Effector memory CD8-positive, alpha-beta T cell (primary cell): ENCODE results near the gene NUDT22.

Experiments used
- ATAC-seq: fragments of 150-1000 bp; cut with Tn5 transposase; replicated peaks from 2 replicates; pipeline ENCODE4 v1.10.0; 2021; ENCODE audit warnings: mild to moderate bottlenecking, moderate library complexity
- DNase-seq, 3 experiments: peaks; one replicate each; pipeline ENCODE4 v3.0.0; 2021
- H3K27ac Mint-ChIP-seq, 2 donors: one replicate each; pipeline ENCODE4 v1.8.0; 2022; ENCODE audit warnings: mild to moderate bottlenecking in 2 of 2, mixed read lengths in 2 of 2, moderate library complexity in 2 of 2
- H3K27me3 Mint-ChIP-seq, 2 donors: one replicate each; pipeline ENCODE4 v1.8.0; 2022; ENCODE audit warnings: mixed read lengths in 2 of 2
- H3K36me3 Mint-ChIP-seq: one replicate; pipeline ENCODE4 v1.8.0; 2022; ENCODE audit warnings: mild to moderate bottlenecking, moderate library complexity, mixed read lengths; ENCODE audit not compliant: insufficient read depth
- H3K4me1 Mint-ChIP-seq, 2 donors: one replicate each; pipeline ENCODE4 v1.8.0; 2022; ENCODE audit warnings: low read depth in 2 of 2, mixed read lengths in 2 of 2
- H3K4me3 Mint-ChIP-seq, 2 donors: one replicate each; pipeline ENCODE4 v1.8.0; 2022; ENCODE audit warnings: mild to moderate bottlenecking in 2 of 2, mixed read lengths in 2 of 2, moderate library complexity in 2 of 2
- H3K9me3 Mint-ChIP-seq, 2 donors: one replicate each; pipeline ENCODE4 v1.8.0; 2022; ENCODE audit warnings: mixed read lengths in 2 of 2

The NUDT22 gene

GRCh38 chr11:64196626-64197025, 29.4 kb upstream of the NUDT22 start:
- Mint-ChIP-seq H3K27ac (no peak overlapping the region), H3K36me3 (peaks cover 90% of the 10 kb centered on the region), H3K4me1 (peaks cover 3 to 4% of the 10 kb centered on the region in 2 donors), H3K9me3 (no peaks in the 10 kb centered on the region), H3K27me3 (no peaks in the 10 kb centered on the region), H3K4me3 (no peak overlapping the region)
- no peak for ATAC-seq
- no peak for DNase-seq

DNA sequence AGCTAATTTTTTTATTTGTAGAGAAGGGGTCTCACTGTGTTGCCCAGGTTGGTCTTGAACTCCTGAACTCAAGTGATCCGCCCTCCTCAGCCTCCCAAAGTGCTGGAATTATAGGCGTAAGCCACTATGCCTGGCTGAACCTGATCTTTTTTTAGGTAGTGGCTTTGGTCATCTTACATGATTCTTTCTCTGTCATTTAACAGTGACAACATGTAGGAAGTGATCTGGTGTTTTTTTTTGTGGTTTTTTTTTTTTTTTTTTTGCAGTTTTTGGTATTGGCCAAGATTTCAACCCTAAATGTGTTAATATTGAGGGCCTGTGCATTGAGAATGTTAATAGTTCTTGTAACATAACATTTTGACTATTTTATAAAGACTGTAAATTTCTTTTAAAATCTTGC, 27.6 kb upstream of the NUDT22 start:
- H3K4me1 Mint-ChIP-seq: peaks cover 3 to 8% of the 10 kb centered on the region in 2 donors
- H3K27ac Mint-ChIP-seq: peak overlapping the region in 1 of 2 donors; percentile 17
- no peaks in the 10 kb centered on the region for H3K9me3 Mint-ChIP-seq
- no peak overlapping the region for H3K4me3 Mint-ChIP-seq
- ATAC-seq: no peak
- H3K36me3 Mint-ChIP-seq: peaks cover 100% of the 10 kb centered on the region
- no peak for DNase-seq
- no peaks in the 10 kb centered on the region for H3K27me3 Mint-ChIP-seq

GRCh38 chr11:64201543-64201942, 24.5 kb upstream of the NUDT22 start:
- Mint-ChIP-seq H3K36me3 (peaks cover 89% of the 10 kb centered on the region), H3K27me3 (no peaks in the 10 kb centered on the region), H3K9me3 (no peaks in the 10 kb centered on the region), H3K4me1 (peaks cover 13 to 18% of the 10 kb centered on the region in 2 donors), H3K4me3 (no peak overlapping the region), H3K27ac (no peak overlapping the region)
- ATAC-seq: no peak
- DNase-seq: no peak

DNA sequence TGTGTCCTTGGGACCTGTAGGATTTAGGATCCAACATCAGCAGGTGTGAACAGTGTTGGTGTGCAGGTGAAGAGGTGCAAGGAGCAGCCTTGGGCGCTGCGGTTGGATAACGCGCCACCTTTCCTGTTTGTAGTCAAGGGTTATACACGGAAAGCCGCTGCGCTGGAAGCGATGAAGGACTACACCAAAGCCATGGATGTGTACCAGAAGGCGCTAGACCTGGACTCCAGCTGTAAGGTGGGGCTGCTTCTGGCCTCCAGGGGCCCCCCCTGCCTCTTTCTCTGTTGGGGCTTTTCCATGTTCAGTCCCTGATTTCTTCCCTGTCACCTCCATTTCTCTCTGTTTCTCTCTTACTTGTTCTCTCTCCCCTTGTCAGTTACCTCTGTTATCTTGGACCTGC, 23.1 kb upstream of the NUDT22 start:
- H3K4me3 Mint-ChIP-seq: no peak overlapping the region
- no peak for DNase-seq
- no peaks in the 10 kb centered on the region for H3K9me3 Mint-ChIP-seq
- peak overlapping the region; percentile 67 to 77 for H3K27ac Mint-ChIP-seq
- peaks cover 88% of the 10 kb centered on the region for H3K36me3 Mint-ChIP-seq
- no peaks in the 10 kb centered on the region for H3K27me3 Mint-ChIP-seq
- peaks cover 19 to 22% of the 10 kb centered on the region in 2 donors for H3K4me1 Mint-ChIP-seq
- no peak for ATAC-seq

DNA sequence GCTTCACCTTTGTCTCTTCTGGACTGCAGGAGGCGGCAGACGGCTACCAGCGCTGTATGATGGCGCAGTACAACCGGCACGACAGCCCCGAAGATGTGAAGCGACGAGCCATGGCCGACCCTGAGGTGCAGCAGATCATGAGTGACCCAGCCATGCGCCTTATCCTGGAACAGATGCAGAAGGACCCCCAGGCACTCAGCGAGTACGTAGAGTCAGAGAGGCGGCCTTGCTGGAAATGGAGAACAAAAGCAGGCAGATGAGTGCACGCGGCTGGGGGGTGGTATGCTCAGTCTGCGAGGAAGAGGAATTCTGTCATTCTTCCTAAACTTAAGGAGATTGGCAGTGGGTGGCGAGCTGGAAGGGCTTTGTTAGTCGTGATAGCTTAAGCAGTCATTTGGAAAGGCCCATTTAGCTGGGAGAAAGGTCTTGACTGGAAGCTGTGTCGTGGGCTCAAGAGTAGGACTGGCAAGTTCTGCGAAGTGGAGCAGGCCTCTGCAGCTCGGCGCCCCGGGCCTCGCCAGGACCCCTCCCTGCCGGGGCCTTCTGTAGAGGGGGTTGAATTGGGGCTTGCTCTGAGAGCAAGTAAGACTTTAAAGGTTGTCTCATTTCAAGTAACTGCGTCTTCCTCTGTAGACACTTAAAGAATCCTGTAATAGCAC, 22.5 kb upstream of the NUDT22 start:
- Mint-ChIP-seq H3K27me3 (no peaks in the 10 kb centered on the region), H3K4me3 (no peak overlapping the region), H3K4me1 (peaks cover 24 to 28% of the 10 kb centered on the region in 2 donors), H3K36me3 (peaks cover 86% of the 10 kb centered on the region), H3K27ac (peak overlapping the region; percentile 67 to 77), H3K9me3 (no peaks in the 10 kb centered on the region)
- DNase-seq: no peak
- ATAC-seq: no peak

GRCh38 chr11:64204080-64204440, 22.0 kb upstream of the NUDT22 start:
- Mint-ChIP-seq H3K27ac (peak overlapping the region; percentile 52 to 77), H3K27me3 (no peaks in the 10 kb centered on the region), H3K9me3 (no peaks in the 10 kb centered on the region), H3K4me1 (peaks cover 29 to 33% of the 10 kb centered on the region in 2 donors), H3K4me3 (no peak overlapping the region), H3K36me3 (peaks cover 83% of the 10 kb centered on the region)
- ATAC-seq (no peak), DNase-seq (no peak)

GRCh38 chr11:64204464-64204989, 21.5 kb upstream of the NUDT22 start:
- Mint-ChIP-seq H3K36me3 (peaks cover 82% of the 10 kb centered on the region), H3K4me3 (peak overlapping the region; percentile 40 to 57), H3K27me3 (no peaks in the 10 kb centered on the region), H3K9me3 (no peaks in the 10 kb centered on the region), H3K27ac (peak overlapping the region; percentile 52 to 77), H3K4me1 (peaks cover 32 to 36% of the 10 kb centered on the region in 2 donors)
- peak; percentile 60 for ATAC-seq
- peak; percentile 83 to 85 (median 84) for DNase-seq

DNA sequence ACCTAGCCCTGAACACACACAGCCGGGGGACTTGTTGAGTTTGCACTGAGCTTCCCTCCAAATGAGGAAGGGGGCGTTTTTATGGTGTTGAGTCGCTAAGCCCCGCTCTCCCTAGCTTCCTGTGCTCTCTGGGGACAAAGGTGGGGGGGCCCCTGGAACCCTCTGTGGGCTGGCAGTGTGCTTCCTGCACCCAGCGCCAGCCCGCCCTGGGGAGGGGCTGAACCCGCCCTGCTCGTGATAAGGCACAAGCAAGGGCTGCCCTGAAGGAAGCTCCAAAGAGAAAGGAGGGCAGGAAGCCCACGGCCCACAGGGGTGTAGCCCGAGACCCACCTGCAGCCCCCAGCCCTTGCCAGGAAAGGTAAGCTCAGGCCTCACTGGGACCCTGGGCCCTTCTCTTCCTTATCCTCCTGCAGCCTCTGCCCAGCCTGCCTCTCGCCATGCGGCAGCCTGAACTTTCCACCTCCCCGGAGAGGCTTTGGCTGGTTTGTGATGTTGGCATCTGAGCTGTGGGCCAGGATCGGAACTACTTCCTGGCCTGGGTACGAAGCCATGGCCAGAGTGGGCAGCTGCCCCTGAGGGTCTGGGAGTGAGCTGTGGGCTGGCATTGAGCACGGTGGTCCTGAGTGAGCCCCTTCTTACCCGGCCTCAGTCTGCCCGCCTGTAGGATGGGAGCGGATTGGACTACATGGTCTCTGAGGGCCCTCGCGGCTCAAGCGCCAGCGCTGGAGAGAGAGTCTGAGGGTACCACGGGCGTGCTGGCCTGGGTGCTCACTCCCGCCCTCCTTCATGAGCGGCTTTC, 19.4 kb upstream of the NUDT22 start, which contains the start of gene FERMT3:
FERMT3 (plus strand) TSS at position 265 of the 799 bp plus-strand sequence. CDS start 644 bp downstream, outside the sequence.
- H3K4me1 Mint-ChIP-seq: peaks cover 39 to 41% of the 10 kb centered on the region in 2 donors
- ATAC-seq (peak; percentile 62), DNase-seq (peak; percentile 49 to 57 (median 54))
- H3K27me3 Mint-ChIP-seq: no peaks in the 10 kb centered on the region
- H3K9me3 Mint-ChIP-seq: no peaks in the 10 kb centered on the region
- peak within 1 kb of the TSS; percentile 93 to 95 for H3K27ac Mint-ChIP-seq
- H3K36me3 Mint-ChIP-seq: peaks cover 73% of the 10 kb centered on the region
- peak within 1 kb of the TSS; percentile 90 to 96 for H3K4me3 Mint-ChIP-seq

- DNase-seq (peak; percentile 57 to 69 (median 57)), ATAC-seq (peak; percentile 76)
- peaks cover 43 to 45% of the 10 kb centered on the region in 2 donors for H3K4me1 Mint-ChIP-seq
- no peaks in the 10 kb centered on the region for H3K27me3 Mint-ChIP-seq
- H3K9me3 Mint-ChIP-seq: no peaks in the 10 kb centered on the region
- peak overlapping the region; percentile 93 to 95 for H3K27ac Mint-ChIP-seq
- peaks cover 72% of the 10 kb centered on the region for H3K36me3 Mint-ChIP-seq
- peak overlapping the region; percentile 90 to 96 for H3K4me3 Mint-ChIP-seq
Observed at GRCh38 chr11:64207256-64208085, 18.6 kb upstream of the NUDT22 start.

DNA sequence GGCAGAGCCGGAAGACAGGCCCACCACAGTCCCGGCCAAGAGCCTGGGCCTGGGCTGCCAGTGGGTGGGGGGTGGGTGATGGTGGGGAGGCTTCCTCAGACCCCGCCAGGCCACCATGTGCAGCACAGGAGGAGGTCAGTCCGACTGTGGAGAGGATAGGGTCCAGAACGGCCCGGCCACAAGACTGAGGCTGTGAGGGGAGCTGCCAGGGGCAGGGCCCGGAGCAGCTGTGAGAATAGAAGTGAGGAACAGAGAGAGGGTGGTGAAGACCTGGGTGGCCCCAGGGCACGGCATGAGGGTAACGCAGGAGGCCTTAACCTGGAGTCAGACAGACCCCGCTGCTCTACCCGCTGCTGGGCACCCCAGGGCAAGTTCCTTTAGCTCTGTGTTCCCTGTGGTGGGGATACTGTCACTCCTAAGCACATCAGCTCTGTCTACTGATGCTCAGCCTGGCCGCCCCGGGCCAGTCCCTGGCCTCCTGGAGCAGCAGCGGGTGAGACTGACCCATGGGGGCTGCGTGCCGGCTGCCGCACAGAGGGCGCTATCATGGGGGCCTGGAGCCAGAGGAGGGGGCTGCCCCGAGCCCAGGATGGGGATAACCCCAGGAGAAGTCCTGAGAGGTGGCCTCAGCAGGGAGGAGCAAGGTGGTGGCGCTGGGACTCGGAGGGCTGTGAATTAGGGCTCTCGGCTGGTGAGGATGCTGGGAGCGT, 17.8 kb upstream of the NUDT22 start:
- ATAC-seq (no peak), DNase-seq (no peak)
- H3K4me1 Mint-ChIP-seq: peaks cover 47 to 48% of the 10 kb centered on the region in 2 donors
- H3K9me3 Mint-ChIP-seq: no peaks in the 10 kb centered on the region
- no peaks in the 10 kb centered on the region for H3K27me3 Mint-ChIP-seq
- peak overlapping the region; percentile 93 to 95 for H3K27ac Mint-ChIP-seq
- peaks cover 64% of the 10 kb centered on the region for H3K36me3 Mint-ChIP-seq
- peak overlapping the region; percentile 90 to 96 for H3K4me3 Mint-ChIP-seq

GRCh38 chr11:64208796-64209562, 17.1 kb upstream of the NUDT22 start:
- no peak for ATAC-seq
- Mint-ChIP-seq H3K4me3 (peak overlapping the region; percentile 90 to 96), H3K27me3 (no peaks in the 10 kb centered on the region), H3K36me3 (peaks cover 64% of the 10 kb centered on the region), H3K27ac (peak overlapping the region; percentile 93 to 95), H3K9me3 (no peaks in the 10 kb centered on the region), H3K4me1 (peaks cover 43 to 49% of the 10 kb centered on the region in 2 donors)
- DNase-seq: no peak

DNA sequence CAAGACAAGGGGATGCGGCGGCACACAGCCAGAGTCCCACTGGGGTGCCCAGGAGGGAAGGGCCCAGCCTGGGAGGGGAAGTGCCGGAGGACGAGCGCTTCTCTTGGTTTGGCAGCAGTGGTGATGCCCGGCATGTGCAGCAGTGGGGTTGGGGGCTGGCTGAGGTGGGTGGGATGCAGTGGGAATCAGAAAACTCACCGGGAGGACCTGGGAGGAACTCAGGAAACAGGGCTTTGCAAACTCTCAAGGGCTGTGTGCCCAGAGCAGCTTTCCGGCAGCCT, 16.6 kb upstream of the NUDT22 start:
- H3K9me3 Mint-ChIP-seq: no peaks in the 10 kb centered on the region
- no peak for ATAC-seq
- no peak for DNase-seq
- peak overlapping the region; percentile 93 to 95 for H3K27ac Mint-ChIP-seq
- peaks cover 38 to 45% of the 10 kb centered on the region in 2 donors for H3K4me1 Mint-ChIP-seq
- no peak overlapping the region for H3K4me3 Mint-ChIP-seq
- peaks cover 64% of the 10 kb centered on the region for H3K36me3 Mint-ChIP-seq
- H3K27me3 Mint-ChIP-seq: no peaks in the 10 kb centered on the region
